Lower leg skin (tissue), 4 donors: ENCODE measurements around the gene CXCL12. TPM values are rescaled to one million over a fixed set of nuclear protein-coding genes. Genes with fewer than 3 reads are reported as not detected.

Source experiments
- DNase-seq, 2 donors: peaks; one replicate each; pipeline ENCODE4 v3.0.0-alpha.2; 2019; ENCODE audit warnings: low spot score in 2 of 2
- H3K4me3 ChIP-seq: fragments of 200-600 bp; sonication (generic); 2 replicates; pipeline ENCODE4 v1.5.1; 2017; ENCODE audit warnings: mild to moderate bottlenecking, low read depth; ENCODE audit not compliant: poor library complexity, severe bottlenecking
- CTCF ChIP-seq, 3 donors: fragments of 450-650 bp; IDR thresholded peaks; one replicate each; pipeline ENCODE4 v1.5.1; 2016; ENCODE audit warnings: antibody characterized with exemption in 3 of 3, mild to moderate bottlenecking in 3 of 3, moderate library complexity in 2 of 3
- POLR2A ChIP-seq, 2 donors: fragments of 450-650 bp; IDR thresholded peaks; one replicate each; pipeline ENCODE4 v1.6.1; 2016 to 2017; ENCODE audit warnings: antibody characterized with exemption in 2 of 2, mild to moderate bottlenecking in 1 of 2, moderate library complexity in 1 of 2
- WGBS, 2 donors: methylation state at CpG; one replicate each; pipeline ENCODE4 v1.1.5; 2018; 5-methylcytosine and 5-hydroxymethylcytosine counted together
- intact Hi-C: fragments of 100-400 bp; cut with DNase I; formaldehyde crosslinking; loops from one replicate; pipeline ENCODE4 v1.15.0; 2023; ENCODE audit warnings: low total_unique reads
- total RNA-seq, 4 donors: library from RNA; depleted of rRNA; stranded (reverse); fragments of >200 nt; gene quantifications; one replicate each; pipeline ENCODE4 v1.1.0, GENCODE V29; 2016

CXCL12 gene
- total RNA-seq, 4 donors from 2014 or later, result 4.9 to 36.2 (median 21.1) TPM

DNA sequence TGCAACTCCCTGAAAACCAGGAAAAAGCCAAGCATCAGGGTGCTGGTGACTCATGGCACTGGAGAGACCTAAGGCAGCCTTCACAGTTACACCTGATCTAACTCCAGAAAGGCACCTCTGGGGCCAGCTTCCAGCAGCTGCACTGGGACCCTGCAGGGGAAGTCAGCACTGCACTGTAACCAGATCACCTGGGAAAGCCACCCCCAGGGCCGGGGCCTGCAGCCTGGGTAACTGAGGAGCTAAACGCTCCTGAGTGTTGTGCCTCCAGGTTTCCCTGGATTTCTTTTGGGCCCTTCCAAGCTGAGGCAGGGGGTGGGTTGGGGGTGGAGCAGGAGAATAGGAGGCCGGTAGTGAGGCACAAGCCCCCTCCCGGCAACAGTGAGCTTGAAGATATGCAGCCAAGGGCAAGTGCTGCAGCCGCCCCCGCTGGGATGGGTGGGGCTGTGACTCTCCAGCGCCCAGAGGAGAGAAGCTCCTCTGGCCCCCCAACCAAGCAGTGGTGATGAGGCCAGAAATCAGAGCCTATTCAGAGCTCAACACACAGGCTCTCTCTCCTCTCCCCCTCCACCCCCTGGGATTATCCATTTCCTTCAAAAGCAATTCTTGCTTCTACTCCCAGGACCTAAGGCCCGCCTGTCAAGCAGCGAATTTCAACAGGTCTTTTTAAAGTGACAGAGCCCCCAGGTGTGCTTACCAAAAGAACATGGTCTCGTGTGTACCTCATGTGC is 2.6 kb downstream of the CXCL12 start:
- DNase-seq, result peak in 1 of 2 donors; percentile 81
- WGBS, 2 donors, result 49 to 53% methylated on average over 10 of the region's 10 CpGs
- no peak overlapping the region for H3K4me3 ChIP-seq
- TF ChIP-seq POLR2A (IDR thresholded peaks at IDR 0.05), result no peak
- no peak for TF ChIP-seq CTCF (IDR thresholded peaks at IDR 0.05)
- intact Hi-C loops, result no loop called here

DNA sequence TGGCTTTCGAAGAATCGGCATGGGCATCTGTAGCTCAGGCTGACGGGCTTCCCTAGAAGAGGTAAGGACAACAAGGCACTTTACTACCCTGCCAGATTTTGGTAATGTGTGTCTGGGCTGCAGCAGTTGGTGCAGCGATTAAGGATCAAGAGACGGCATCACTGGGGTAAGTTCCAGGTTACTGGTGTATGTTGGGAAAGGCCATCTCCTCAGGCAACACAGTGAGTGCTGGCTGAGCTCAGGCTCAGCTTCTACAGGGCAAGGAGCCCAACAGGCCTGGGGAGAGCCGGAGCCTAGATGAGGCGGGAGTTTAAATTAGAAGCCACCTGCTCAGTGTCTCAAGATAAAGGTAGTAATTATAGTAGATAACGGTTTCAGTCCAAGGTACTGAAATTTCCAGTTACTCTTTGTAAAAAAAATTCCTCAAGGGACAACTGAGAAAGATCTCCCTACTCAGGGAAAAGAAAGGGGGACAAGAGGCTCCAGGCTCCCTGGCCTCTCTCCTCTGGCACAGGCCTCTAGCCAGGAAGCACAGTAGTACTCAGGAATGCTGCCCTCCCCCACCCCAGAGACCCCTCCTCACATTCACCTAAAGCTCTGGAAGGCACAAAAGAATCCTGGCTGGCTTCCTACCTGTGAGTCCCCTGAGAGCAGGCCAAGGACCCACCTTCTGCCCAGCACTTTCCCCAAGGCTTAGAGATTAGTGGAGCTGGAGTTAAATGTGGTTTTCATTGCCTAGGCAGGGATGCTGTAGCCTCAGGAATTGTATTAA is 3.9 kb downstream of the CXCL12 start:
- WGBS, 2 donors, result 73 to 74% methylated on average over 7 to 8 of the region's 8 CpGs
- H3K4me3 ChIP-seq, result no peak overlapping the region
- intact Hi-C loops, result no loop called here
- TF ChIP-seq POLR2A (IDR thresholded peaks at IDR 0.05) (no peak), CTCF (IDR thresholded peaks at IDR 0.05) (no peak)
- peak in 1 of 2 donors; percentile 65 for DNase-seq

- TF ChIP-seq CTCF (IDR thresholded peaks at IDR 0.05) (no peak), POLR2A (IDR thresholded peaks at IDR 0.05) (no peak)
Observed at GRCh38 chr10:44379907-44380306, 5.0 kb downstream of the CXCL12 start.

GRCh38 chr10:44378626-44379025 is 6.3 kb downstream of the CXCL12 start:
- intact Hi-C loops, result no loop called here
- H3K4me3 ChIP-seq, result no peak overlapping the region
- TF ChIP-seq POLR2A (IDR thresholded peaks at IDR 0.05) (no peak), CTCF (IDR thresholded peaks at IDR 0.05) (no peak)
- no peak for DNase-seq
- WGBS, 2 donors, result 87 to 92% methylated on average over 14 of the region's 14 CpGs

More at GRCh38 chr10:44379907-44380306, 5.0 kb downstream of the CXCL12 start:
- intact Hi-C loops, result no loop called here
- H3K4me3 ChIP-seq, result no peak overlapping the region
- DNase-seq, result peak in 1 of 2 donors; percentile 62
- 55 to 61% methylated on average over 4 of the region's 4 CpGs for WGBS, 2 donors

GRCh38 chr10:44377651-44378310 is 7.1 kb downstream of the CXCL12 start:
- 86 to 89% methylated on average over 16 of the region's 16 CpGs for WGBS, 2 donors
- no peak for TF ChIP-seq CTCF (IDR thresholded peaks at IDR 0.05)
- no peak for DNase-seq

More at GRCh38 chr10:44377651-44378310, 7.1 kb downstream of the CXCL12 start:
- H3K4me3 ChIP-seq, result no peak overlapping the region
- intact Hi-C loops, result no loop called here
